A172 (cell line): ENCODE data around the gene RAPGEF1. TPM values are rescaled to one million over a fixed set of nuclear protein-coding genes. Genes with fewer than 3 reads are reported as not detected.

Experiments used
- DNase-seq: peaks from one replicate; pipeline ENCODE4 v3.0.0-alpha.2; 2015; ENCODE audit warnings: low spot score
- total RNA-seq: library from RNA; depleted of rRNA; stranded (reverse); fragments of >200 nt; shearing (Covaris generic); gene quantifications from 2 replicates; pipeline ENCODE4 v1.2.3, GENCODE V29; 2014

Gene RAPGEF1
- total RNA-seq, 1 experiment from 2014 or later = 40.9 TPM

DNA sequence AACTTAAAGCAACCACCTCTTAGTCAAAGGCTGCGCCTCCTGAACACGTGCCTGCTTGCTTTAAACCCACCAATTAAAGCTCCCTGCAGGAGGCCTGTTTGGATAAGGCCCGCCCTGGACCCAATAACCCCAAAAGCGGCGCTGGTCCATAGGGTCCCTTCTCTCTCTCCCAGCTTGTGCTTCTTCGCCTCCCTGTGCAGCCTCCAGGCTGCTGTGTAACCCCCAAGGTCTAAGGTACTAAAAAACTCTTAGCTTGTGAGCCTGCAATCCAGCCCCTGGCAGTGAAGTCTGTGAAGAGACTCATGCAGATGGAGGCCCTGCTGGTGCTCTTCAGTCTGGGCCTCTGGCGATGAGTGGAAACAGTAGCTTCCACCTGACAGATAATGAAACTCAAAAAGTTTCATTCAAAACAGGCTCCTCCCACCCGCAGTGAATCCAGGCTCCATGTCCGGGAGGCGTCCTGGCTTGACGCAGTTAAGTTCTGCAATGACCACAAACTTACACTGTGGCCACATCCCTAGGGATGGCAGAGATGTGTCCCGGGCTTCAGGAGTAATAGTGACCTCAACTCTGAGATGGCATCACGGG lies 97.3 kb downstream of the RAPGEF1 start:
- no peak for DNase-seq

- DNase-seq = no peak
Observed at GRCh38 chr9:131641618-131642495, 98.0 kb downstream of the RAPGEF1 start.

- peak; percentile 69 for DNase-seq
Observed at GRCh38 chr9:131640438-131641137, 99.3 kb downstream of the RAPGEF1 start.

GRCh38 chr9:131639769-131640437 lies 100.0 kb downstream of the RAPGEF1 start:
- no peak for DNase-seq

DNA sequence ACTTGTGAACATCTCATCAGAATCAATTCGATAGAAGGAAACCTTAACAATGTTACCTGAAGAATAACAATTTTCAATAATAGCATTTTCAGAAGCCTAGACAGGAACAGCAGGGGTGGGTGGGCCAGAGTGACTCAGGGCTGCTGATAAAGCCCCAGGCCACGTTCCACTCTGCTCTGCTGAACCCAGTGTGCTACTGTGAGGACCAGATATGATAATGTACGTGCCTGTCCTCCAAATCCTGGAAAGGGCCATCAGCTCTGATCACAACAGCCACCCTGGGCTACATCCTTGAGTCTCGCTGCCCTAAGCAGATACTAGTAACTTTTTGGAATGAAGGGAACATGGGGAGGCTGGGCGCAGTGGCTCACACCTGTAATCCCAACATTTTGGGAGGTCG lies 103.3 kb downstream of the RAPGEF1 start:
- DNase-seq = no peak

DNA sequence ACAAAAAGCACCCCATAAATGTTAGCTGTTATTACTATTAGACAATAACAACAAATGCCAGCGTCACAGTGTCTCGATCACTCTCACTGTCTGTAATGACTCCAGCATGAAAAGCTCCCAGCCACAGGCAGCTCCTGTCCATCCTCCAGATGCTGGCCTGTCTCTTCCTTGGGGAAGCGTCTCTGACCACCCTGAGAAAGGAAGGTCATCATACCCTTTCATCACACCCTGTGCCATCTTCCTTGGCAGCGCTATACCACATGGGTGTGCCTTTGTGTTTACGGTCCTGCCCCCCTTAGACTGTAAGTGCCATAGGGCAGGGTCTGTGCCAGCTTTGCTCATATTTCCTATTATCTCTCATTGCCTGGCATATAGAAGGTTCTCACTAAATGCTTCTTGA lies 104.0 kb downstream of the RAPGEF1 start:
- no peak for DNase-seq

- DNase-seq = peak; percentile 86
Observed at GRCh38 chr9:131635285-131635684, 104.6 kb downstream of the RAPGEF1 start.

GRCh38 chr9:131633491-131634031 lies 106.3 kb downstream of the RAPGEF1 start:
- no peak for DNase-seq

DNA sequence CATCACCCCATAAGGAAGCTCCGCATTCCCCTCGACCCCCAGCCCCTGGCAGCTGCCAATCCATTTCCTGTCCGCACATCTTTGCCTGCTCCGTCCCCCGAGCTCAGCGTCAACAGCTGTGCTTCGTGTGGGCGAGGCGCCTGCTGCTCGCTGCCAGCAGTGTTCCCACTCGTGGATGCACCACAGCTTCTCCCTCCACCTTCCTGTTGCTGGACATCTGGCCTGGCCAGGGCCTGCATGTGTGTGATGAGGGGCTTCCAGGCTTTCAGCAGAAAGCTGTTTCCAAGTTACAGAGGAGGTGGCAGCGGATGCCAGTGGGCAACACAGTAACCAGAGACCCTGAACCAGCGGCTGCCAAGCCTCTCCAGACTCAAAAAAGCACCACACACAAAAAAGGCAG lies 108.6 kb downstream of the RAPGEF1 start:
- no peak for DNase-seq

DNA sequence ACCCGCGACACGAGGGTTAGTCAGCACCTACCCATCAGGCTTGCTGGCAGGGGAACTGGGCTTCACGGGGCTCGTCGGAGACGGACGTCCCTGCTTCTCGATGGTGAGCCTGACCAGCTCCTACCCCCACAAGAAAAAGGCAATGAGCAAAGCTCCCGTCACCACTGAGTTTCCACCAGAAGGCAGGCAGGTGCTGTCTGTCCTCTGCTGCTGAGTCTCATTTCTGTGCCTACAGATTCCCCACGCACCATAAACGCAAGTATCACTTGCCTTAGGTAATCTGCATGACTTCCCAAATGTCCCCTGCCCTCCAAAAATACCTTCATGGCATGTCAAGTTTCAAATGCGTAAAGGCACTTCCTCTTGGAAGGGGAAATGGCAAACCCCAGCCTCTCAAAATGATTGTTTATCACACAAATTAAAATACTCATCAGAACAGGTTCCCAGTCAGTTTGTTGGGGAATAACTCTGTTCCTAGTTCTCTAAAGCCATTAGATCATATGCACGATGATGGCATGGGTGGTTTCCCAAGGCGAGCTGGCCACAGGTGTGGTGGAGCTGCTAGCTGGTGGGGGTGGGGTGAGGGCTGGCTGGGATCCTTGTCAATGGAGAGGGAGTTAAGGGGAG lies 109.6 kb downstream of the RAPGEF1 start:
- no peak for DNase-seq

DNA sequence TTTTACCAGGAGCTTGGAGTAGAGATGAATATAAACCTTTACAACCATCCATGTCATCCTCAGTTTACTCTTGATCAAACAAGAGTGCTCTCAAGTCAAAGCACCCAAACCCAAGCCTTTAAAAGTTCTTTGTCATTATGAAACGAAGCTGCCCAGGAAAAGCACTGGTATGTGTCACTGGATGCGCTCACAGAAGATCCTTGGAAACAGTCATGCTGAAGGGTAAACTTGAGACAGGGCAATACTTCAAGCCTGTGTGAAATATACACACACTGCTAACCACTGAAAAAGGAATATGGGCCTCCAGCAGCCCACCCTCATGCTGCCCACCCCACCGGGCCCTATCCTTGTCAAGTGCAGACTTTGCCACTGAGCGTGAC lies 110.1 kb downstream of the RAPGEF1 start:
- no peak for DNase-seq

DNA sequence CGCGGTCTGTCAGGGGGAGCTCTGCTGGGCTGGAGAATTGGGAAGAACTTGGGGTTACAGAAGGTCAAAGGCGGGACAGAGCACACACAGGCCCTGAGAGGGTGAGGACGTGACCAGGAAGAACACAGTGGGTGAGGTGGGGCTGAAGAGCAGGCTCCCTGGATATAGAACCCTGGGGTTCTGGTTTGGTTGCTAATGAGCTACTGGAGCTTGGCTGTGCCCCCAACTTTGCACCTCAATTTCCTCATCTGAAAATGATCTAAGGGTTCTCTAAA lies 110.7 kb downstream of the RAPGEF1 start:
- no peak for DNase-seq

DNA sequence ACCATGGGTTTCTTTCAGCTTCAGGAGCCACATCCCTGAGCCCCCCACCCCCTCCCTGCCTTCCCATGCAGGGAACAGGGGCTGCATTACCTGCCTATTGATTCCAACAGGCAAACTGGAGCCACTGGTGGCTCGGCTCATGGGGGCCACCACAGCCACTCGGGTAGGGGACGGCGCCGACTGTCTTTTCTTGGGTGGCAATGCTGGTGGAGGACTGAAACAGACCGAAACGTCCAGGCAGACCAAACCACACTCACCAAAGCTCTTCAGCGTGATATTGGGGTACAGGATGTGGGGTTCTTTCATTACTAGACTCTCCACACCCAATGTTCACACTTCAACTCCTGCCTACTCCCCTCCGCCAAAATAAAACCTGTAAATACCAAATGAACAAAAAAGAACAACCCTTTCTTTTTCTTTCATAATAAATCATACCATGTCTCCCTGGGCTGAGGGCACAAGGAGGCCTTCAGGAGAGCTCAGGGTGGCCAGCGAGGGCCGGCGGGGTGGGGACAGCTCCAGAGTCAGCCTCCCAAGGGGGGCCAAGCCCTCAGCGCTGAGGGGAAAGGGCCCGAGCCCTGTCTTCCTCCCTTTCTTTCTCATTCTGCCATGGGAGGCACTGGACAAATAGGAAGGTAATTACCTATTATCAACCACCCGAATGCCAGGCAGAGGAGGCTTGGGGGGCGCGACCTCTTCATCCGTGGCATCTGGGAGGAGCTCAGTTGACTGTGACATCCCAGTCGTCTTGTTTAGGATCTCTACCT lies 111.2 kb downstream of the RAPGEF1 start:
- DNase-seq = no peak

DNA sequence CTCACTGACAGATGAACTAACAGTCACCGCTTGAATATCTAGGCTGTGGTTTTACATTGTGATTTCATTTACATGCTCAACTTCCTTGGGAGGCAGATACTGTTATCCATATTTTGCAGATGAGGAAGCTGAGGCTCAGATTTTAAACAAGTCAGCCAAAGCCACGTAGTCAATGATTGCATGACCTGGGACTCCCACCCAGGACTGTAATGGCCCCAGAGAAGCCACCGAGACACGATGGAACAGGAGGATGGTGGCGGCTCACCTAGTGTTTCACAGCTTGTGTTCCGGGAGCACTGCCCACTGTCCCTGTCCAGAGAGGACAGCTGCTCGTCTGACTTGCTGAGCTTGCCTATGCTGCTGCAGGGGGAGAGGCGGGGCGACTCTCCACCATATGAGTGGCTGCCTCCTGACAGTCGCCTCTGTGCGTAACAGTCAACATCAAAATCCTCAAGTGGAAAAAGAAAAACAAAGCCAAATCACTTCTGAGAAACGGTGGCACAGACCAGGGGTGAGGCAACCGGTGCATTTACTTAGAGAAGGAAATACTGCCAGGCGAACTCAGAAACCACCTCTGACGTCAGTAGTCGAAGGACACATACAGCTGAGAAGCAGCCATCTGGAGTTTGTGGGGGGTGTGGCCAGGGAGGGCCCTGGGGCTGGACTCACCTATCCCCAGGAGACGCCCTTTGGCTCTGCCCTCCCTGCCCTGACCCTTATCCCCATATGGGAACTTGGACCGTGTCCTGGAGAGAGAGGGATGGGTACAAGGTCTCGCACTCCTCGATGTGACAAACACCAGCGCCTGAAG lies 112.0 kb downstream of the RAPGEF1 start:
- DNase-seq = no peak

GRCh38 chr9:131627326-131627647 lies 112.6 kb downstream of the RAPGEF1 start:
- DNase-seq = no peak

- no peak for DNase-seq
Observed at GRCh38 chr9:131625790-131626670, 113.8 kb downstream of the RAPGEF1 start.

DNA sequence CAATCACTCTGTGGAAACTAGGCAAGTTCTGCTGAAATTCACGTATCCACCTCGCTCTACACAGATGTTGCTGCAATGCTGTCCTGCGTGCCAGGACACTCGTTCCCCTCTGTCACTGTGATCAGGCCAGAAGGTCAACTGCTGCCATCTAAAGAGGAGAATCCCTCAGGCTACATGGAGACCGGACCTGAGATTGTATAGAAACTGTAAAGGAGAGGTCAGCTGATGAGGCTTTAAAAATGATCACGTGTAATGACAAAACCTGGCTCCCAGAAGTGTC lies 114.4 kb downstream of the RAPGEF1 start:
- no peak for DNase-seq

- no peak for DNase-seq
Observed at GRCh38 chr9:131624636-131625507, 115.0 kb downstream of the RAPGEF1 start.
